COLO829 (cell line): ENCODE data around the gene NPEPL1.

Experiments used
- DNase-seq: peaks from one replicate; pipeline ENCODE4 v3.0.0; 2012; ENCODE audit warnings: low spot score

NPEPL1 gene

GRCh38 chr20:58658760-58659159, 33.8 kb upstream of the NPEPL1 start:
- no peak for DNase-seq

- no peak for DNase-seq
Measured at GRCh38 chr20:58659841-58660240, 32.8 kb upstream of the NPEPL1 start.

GRCh38 chr20:58660855-58661597, 31.6 kb upstream of the NPEPL1 start:
- DNase-seq = no peak

GRCh38 chr20:58661598-58662473, 30.8 kb upstream of the NPEPL1 start:
- no peak for DNase-seq

GRCh38 chr20:58664331-58664730, 28.3 kb upstream of the NPEPL1 start:
- DNase-seq = no peak

- DNase-seq = no peak
Measured at GRCh38 chr20:58664883-58665282, 27.7 kb upstream of the NPEPL1 start.

- DNase-seq = no peak
Measured at GRCh38 chr20:58665606-58666005, 27.0 kb upstream of the NPEPL1 start.

GRCh38 chr20:58666702-58667101, 25.9 kb upstream of the NPEPL1 start:
- no peak for DNase-seq

- DNase-seq = no peak
Measured at GRCh38 chr20:58667975-58668374, 24.6 kb upstream of the NPEPL1 start.

- no peak for DNase-seq
Measured at GRCh38 chr20:58668901-58669286, 23.7 kb upstream of the NPEPL1 start.

- DNase-seq = no peak
Measured at GRCh38 chr20:58669287-58670006, 23.2 kb upstream of the NPEPL1 start.

GRCh38 chr20:58670102-58670501, 22.5 kb upstream of the NPEPL1 start:
- DNase-seq = no peak

GRCh38 chr20:58670659-58671058, 21.9 kb upstream of the NPEPL1 start:
- no peak for DNase-seq

GRCh38 chr20:58673119-58673518, 19.5 kb upstream of the NPEPL1 start:
- DNase-seq = no peak

GRCh38 chr20:58675146-58675584, 17.4 kb upstream of the NPEPL1 start:
- no peak for DNase-seq

- no peak for DNase-seq
Measured at GRCh38 chr20:58675641-58676040, 17.0 kb upstream of the NPEPL1 start.

- DNase-seq = no peak
Measured at GRCh38 chr20:58676161-58676560, 16.4 kb upstream of the NPEPL1 start.

- DNase-seq = no peak
Measured at GRCh38 chr20:58677079-58677604, 15.5 kb upstream of the NPEPL1 start.

- no peak for DNase-seq
Measured at GRCh38 chr20:58677808-58678207, 14.8 kb upstream of the NPEPL1 start.

GRCh38 chr20:58678806-58679205, 13.8 kb upstream of the NPEPL1 start:
- DNase-seq = no peak

GRCh38 chr20:58682656-58683531, 9.7 kb upstream of the NPEPL1 start:
- peak; percentile 88 for DNase-seq
